HG02973 (cell line): ENCODE data around the gene ASF1A.
"Not testable (repeated sequence)": the region's sequence is repeated elsewhere in the genome, so short reads cannot be mapped to it uniquely, and the experiment has no call there.

Experiments used
- ATAC-seq: cut with Tn5 transposase; IDR thresholded peaks from one replicate; pipeline ENCODE4 v1.9.1; 2021; ENCODE audit warnings: moderate library complexity; ENCODE audit not compliant: unreplicated experiment

ASF1A gene

GRCh38 chr6:118893807-118894424, at the start of gene ASF1A:
Gene ASF1A, plus strand, starts transcription at chr6:118894152. Its CDS starts 262 bp downstream, at chr6:118894414.
- peak; percentile 63 for ATAC-seq

GRCh38 chr6:118844915-118845314, 49.0 kb upstream of the ASF1A start:
- ATAC-seq, result peak; percentile 66

DNA sequence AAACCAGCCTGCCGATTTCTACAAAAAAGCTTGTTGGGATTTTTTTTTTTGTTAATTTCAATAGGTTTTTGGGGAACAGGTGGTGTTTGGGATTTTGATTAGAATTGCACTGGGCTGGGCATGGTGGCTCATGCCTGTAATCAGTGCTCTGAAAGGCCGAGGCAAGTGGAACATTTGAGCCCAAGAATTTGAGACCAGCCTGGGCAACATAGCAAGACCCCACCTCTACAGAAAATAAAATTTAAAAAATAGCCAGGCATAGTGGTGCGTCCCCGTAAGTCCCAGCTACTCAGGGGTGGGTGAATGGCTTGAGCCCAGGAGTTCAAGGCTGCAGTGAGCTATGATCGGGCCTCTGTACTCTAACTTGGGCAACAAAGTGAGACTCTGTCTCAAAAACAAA, 40.5 kb upstream of the ASF1A start:
- no peak for ATAC-seq

DNA sequence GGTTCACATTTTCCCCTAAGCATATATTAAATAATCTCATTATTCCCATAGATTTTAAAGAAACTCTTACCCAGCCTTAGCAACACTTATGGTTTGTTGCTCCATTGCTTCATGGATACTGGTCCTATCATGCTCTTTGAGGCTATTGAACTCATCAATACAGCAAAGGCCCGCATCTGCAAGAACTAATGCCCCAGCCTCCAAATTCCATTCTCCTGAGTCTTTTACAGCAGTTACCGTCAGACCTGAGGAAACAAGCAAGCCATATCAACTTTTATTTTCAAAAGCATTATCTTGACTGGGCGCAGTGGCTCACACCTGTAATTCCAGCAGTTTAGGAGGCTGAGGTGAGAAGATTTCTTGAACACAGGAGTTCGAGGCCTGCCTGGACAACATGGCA, 37.7 kb upstream of the ASF1A start:
- ATAC-seq, result no peak

DNA sequence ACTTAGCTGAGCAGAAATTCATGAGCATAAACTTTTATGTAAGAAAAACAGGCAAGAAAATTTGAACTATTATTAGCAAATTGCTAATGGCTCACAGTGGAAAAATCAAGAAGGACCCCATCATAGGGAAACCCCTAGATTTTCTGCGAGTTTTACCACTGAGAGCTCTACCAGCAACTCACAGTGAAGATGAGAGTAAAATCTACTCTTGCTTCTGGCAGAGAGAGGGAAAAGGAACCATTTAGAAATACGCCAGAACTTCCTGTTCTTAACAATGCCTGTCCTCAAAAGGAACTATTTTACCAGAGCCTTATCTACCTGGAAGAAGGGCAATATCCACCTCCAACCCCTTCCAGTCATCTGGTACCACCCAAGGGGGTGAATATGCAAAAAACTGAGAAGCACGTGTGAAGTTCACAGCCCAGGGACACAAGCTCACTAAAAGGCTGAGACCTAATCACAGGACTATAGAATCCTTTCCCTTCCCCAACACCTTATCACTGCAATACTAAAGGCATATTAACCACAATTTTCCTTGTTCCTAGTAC, 34.4 kb upstream of the ASF1A start:
- ATAC-seq, result peak; percentile 68

GRCh38 chr6:118860363-118860762, 33.6 kb upstream of the ASF1A start:
- no peak for ATAC-seq

GRCh38 chr6:118860880-118861279, 33.1 kb upstream of the ASF1A start:
- ATAC-seq, result no peak

DNA sequence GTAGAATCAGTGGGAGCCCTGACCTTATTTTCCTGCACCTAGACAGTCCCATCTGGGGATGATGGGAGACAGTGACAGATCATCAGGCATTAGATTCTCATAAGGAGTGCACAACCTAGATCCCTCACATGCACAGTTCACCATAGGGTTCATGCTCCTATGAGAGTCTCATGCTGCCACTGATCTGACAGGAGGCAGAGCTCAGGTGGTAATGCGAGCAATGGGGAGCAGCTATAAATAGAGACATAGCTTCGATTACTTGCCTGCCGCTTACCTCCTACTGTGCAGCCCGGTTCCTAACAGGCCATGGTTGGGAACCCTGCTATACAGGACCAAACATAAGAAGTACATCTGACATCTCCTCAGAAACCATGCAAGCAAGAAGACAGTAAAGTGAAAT, 31.5 kb upstream of the ASF1A start:
- no peak for ATAC-seq

DNA sequence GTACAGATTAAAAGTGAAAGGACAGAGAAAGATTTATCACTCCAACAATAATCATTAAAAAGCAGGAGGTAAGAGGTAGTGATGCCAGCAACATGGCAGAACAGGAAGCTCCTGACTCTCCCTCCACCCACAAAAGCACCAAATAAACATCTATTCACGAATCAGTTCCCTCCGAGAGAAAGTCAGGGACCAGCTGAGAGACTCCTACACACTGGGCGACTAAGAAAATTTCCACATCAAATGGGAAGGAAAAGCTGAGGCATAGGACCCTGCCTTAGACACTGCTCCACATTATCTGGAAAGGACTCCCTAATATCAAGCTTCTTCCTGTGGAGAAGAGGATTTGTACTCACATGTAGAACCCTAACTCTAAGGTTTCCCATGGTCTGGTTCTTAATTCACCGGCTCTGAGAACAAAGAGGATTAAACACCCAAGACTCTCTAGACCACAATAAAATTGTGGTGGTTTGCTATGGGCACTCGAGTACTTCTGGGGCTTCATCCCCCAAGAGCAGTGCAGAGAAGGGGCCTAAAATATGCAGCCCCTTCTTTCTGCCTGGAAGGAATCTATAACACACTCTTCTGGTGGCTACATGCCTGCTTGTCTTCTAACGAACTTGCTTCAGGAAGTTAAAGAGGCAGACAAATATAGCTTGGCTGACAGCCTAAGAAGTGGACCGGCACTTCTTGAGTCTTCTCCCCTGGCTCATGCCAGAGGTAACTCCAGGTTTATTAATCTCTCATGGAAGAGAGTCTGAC, 29.4 kb upstream of the ASF1A start:
- no peak for ATAC-seq

- no peak for ATAC-seq
Observed at GRCh38 chr6:118865100-118865391, 28.9 kb upstream of the ASF1A start.

GRCh38 chr6:118867181-118867580, 26.8 kb upstream of the ASF1A start:
- no peak for ATAC-seq

DNA sequence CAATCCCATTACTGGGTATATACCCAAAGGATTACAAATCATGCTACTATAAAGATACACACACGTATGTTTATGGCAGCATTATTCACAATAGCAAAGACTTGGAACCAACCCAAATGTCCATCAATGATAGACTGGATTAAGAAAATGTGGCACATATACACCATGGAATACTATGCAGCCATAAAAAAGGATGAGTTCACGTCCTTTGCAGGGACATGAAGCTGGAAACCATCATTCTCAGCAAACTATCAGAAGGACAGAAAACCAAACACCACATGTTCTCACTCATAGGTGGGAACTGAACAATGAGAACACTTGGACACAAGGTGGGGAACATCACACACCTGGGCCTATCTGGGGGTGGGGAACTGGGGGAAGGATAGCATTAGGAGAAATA, 25.1 kb upstream of the ASF1A start:
- ATAC-seq, result not testable (repeated sequence)

GRCh38 chr6:118869350-118869749, 24.6 kb upstream of the ASF1A start:
- no peak for ATAC-seq

GRCh38 chr6:118869894-118870589, 23.9 kb upstream of the ASF1A start:
- no peak for ATAC-seq

- no peak for ATAC-seq
Observed at GRCh38 chr6:118871331-118871730, 22.6 kb upstream of the ASF1A start.

DNA sequence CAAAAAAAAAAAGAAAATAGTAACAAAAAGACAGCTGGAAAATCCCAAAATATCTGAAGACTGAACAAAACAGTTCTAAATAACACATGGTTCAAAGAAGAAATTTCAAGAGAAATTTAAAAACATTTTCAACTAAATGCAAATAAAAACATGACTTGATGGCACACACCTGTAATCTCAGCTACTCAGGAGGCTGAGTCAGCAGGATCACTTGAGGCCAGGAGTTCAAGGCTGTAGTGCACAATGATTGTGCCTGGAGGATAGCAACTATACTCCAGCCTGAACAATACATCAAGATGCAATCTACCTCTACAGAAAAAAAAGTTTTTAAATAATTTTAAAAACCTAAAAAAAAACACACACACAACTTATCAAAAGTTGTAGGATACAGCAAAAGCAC, 21.6 kb upstream of the ASF1A start:
- ATAC-seq, result no peak

DNA sequence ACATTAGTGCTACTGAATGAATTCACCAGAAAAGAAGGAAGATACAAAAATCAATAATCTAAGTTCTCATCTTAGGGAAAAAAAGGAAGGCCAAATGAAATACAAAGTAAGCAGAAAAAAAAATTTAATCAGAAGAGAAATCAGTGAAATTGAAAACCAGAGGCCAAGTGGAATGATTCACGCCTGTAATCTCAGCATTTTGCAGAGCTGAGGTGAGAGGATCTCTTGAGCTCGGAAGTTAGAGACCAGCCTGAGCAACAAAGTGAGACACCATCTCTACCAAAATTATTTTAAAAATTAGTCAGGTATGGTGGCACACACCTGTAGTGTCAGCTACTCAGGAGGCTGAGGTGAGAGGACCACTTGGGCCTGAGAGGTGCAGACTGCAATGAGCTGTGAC, 21.2 kb upstream of the ASF1A start:
- ATAC-seq, result no peak

GRCh38 chr6:118873239-118873638, 20.7 kb upstream of the ASF1A start:
- ATAC-seq, result no peak

DNA sequence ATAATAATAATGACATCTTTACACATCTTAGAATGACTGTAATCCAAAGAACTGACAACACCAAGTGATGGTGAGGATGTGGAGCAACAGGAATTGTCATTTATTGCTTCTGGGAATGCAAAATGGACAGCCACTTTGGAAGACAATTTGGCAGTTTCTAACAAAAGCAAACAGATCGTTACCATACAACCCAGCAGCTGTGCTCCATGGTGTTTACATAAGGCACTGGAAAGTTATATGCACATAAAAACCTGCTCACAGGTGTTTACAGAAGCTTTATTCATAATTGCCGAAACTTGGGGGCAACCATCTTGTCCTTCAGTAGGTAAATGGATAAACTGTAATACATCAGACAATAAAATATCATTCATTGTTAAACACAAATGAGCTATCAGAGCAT, 18.3 kb upstream of the ASF1A start:
- ATAC-seq, result no peak

GRCh38 chr6:118876198-118876597, 17.8 kb upstream of the ASF1A start:
- ATAC-seq, result no peak

- ATAC-seq, result no peak
Observed at GRCh38 chr6:118876814-118877213, 17.1 kb upstream of the ASF1A start.

DNA sequence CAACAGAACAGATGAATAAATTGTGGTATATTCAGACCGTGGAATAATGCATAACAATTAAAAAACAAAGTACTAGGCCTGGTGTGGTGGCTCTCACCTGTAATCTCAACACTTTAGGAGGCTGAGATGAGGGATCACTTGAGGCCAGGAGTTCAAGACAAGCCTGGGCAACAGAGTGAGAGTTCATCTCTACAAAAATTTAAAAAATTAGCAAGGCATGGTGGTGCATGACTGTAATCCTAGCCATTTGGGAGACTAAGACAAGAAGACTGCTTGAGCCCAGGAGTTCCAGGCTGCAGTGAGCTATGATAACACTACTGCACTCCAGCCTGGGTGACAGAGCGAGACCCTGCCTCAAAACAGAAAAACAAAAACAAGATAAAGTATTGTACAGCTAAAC, 16.1 kb upstream of the ASF1A start:
- ATAC-seq, result no peak
